ENCODE results near the gene SH3BP1. TPM values are rescaled to one million over a fixed set of nuclear protein-coding genes. Genes with fewer than 3 reads are reported as not detected.
A peak's percentile ranks its signal among the peaks of the same experiment; 100 is the strongest.
"Not testable (repeated sequence)": the region's sequence is repeated elsewhere in the genome, so short reads cannot be mapped to it uniquely, and the experiment has no call there.

The SH3BP1 gene
- total RNA-seq, 5 donors from 2014 or later (not counting 1 experiment from before 2014, with no cell fraction given), result 91.3 to 111 (median 93.6) TPM

DNA sequence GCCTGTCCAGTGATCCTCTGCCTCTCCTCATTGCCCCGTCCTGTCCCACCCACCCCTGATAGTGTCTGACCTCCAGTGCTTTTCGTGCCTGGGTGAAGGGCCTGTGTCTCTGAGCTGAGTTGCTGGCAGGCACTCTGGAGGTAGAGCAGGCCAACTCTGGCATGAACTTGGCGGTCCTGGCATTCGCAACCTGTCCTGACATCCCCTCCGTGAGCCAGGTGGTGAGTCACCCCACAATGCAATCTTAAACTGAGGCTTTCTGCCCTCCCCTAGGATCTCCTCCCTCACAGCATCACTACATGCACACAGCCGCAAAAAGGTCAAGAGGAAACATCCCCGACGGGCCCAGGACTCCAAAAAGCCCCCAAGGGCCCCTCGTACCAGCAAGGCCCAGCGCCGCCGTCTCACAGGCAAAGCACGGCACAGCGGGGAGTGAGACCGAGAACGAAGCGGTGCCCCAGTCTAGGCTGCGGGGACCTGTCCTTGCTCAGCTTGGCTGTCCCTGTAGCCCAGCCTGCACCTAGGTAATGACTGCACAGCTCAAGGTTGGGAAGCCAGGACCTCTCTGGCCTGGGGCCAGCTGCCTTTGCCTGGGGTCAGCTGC is 51.5 kb downstream of the SH3BP1 start:
- Mint-ChIP-seq H3K4me3 (no peak overlapping the region), H3K9me3 (no peaks in the 10 kb centered on the region), H3K36me3 (peaks cover 39% of the 10 kb centered on the region), H3K27ac (no peak overlapping the region), H3K27me3 (no peaks in the 10 kb centered on the region), H3K4me1 (peaks cover 28 to 32% (median 28%) of the 10 kb centered on the region in 3 donors)
- Histone ChIP-seq H3K4me1 (ENCODE audit: control insufficient read depth in 1 of 2, extremely low read depth in 1 of 2, insufficient read depth in 2 of 2, low read length in 2 of 2) (peaks cover 15 to 36% of the 10 kb centered on the region in 2 experiments), H3K27me3 (replicated peaks in 1 of 2; ENCODE audit: control insufficient read depth in 2 of 2, extremely low read depth in 1 of 2, insufficient read depth in 2 of 2, low read length in 1 of 2) (no peaks in the 10 kb centered on the region), H3K4me3 (ENCODE audit: control insufficient read depth in 1 of 2, extremely low read depth in 1 of 2, low read length in 1 of 2) (no peak overlapping the region), H3K36me3 (ENCODE audit: control insufficient read depth in 2 of 2, extremely low read depth in 1 of 2, insufficient read depth in 1 of 2, low read length in 1 of 2) (peaks cover 15 to 54% of the 10 kb centered on the region in 2 donors), H3K27ac (ENCODE audit: low read length) (no peak overlapping the region), H3K9me3 (no peaks in the 10 kb centered on the region)
- CTCF ChIA-PET, result interaction anchor here in 1 of 2 donors (0.5 kb wide), 1 partner anchor 12 kb away, joined by 3 read pairs; no protein-coding TSS in a partner anchor
- POLR2A ChIA-PET, result no interaction called here
- DNase-seq (no peak), ATAC-seq (replicated peaks in 1 of 4) (no peak)
- 98% methylated on average over 17 of the region's 18 CpGs for WGBS (ENCODE audit: insufficient coverage)

DNA sequence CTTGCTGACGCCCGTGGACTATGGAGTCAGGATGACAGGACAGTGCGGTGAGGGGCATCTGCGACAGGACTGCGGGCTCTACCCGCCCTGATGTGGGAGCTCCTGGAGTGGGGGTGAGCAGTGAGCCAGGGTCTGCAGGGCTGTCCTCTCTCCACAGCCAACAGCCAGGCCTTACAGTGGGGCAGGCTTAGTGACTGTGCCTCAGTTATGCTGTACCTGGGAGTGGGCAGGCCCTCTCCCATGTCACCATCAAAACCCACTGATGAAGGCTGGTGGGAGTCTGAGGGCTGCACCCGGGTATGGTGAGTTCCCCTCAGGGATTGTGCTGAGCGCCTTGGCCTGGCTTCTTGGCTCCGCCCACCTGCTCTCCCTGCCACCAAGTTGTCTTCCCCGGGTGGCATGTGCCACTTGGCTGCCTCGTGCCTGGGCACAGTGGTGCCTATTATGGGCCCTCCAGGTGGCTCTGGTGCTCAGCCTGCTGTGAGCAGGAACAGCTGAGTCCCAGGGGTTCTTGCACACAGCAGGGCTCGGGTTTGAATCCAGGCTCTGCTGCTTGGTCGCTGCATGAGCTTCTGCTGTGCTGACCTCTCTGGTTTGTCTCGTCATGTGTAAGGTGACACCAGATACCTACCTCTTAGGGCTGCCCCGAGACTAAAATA is 53.3 kb downstream of the SH3BP1 start:
- Histone ChIP-seq H3K4me1 (ENCODE audit: control insufficient read depth in 1 of 2, extremely low read depth in 1 of 2, insufficient read depth in 2 of 2, low read length in 2 of 2) (peaks cover 13 to 32% of the 10 kb centered on the region in 2 experiments), H3K27ac (ENCODE audit: low read length) (no peak overlapping the region), H3K4me3 (ENCODE audit: control insufficient read depth in 1 of 2, extremely low read depth in 1 of 2, low read length in 1 of 2) (no peak overlapping the region), H3K9me3 (no peaks in the 10 kb centered on the region), H3K36me3 (ENCODE audit: control insufficient read depth in 2 of 2, extremely low read depth in 1 of 2, insufficient read depth in 1 of 2, low read length in 1 of 2) (peaks cover 15 to 54% of the 10 kb centered on the region in 2 donors), H3K27me3 (replicated peaks in 1 of 2; ENCODE audit: control insufficient read depth in 2 of 2, extremely low read depth in 1 of 2, insufficient read depth in 2 of 2, low read length in 1 of 2) (peaks cover 0 to 5% of the 10 kb centered on the region in 2 experiments)
- ChIA-PET CTCF (no interaction called here), POLR2A (interaction anchor here in 1 of 2 donors (0.6 kb wide), 1 partner anchor 97 kb away, joined by 4 read pairs; no protein-coding TSS in a partner anchor)
- 95% methylated on average over 8 of the region's 15 CpGs for WGBS (ENCODE audit: insufficient coverage)
- ATAC-seq (replicated peaks in 1 of 4) (no peak), DNase-seq (no peak)
- no peaks in the 10 kb centered on the region for H3K27me3 Mint-ChIP-seq
- H3K9me3 Mint-ChIP-seq, result no peaks in the 10 kb centered on the region
- no peak overlapping the region for H3K4me3 Mint-ChIP-seq
- H3K4me1 Mint-ChIP-seq, result peaks cover 23 to 27% (median 24%) of the 10 kb centered on the region in 3 donors
- peaks cover 38% of the 10 kb centered on the region for H3K36me3 Mint-ChIP-seq
- no peak overlapping the region for H3K27ac Mint-ChIP-seq

GRCh38 chr22:37694131-37694530 is 54.7 kb downstream of the SH3BP1 start:
- H3K27me3 Mint-ChIP-seq; H3K27ac ChIP-seq (ENCODE audit: low read length); H3K9me3 ChIP-seq; H3K27me3 ChIP-seq (replicated peaks in 1 of 2; ENCODE audit: control insufficient read depth in 2 of 2, extremely low read depth in 1 of 2, insufficient read depth in 2 of 2, low read length in 1 of 2); ATAC-seq (replicated peaks in 1 of 4); POLR2A ChIA-PET; DNase-seq; H3K4me3 Mint-ChIP-seq; H3K27ac Mint-ChIP-seq; H3K9me3 Mint-ChIP-seq; H3K4me3 ChIP-seq (ENCODE audit: control insufficient read depth in 1 of 2, extremely low read depth in 1 of 2, low read length in 1 of 2): not testable (repeated sequence)
- H3K36me3 Mint-ChIP-seq, result peaks cover 28% of the 10 kb centered on the region
- CTCF ChIA-PET, result interaction anchor here (0.6 to 0.7 kb wide), 4 partner anchors 9 to 999 kb away, joined by 3 to 9 read pairs (median 6); no protein-coding TSS in a partner anchor
- Histone ChIP-seq H3K36me3 (ENCODE audit: control insufficient read depth in 2 of 2, extremely low read depth in 1 of 2, insufficient read depth in 1 of 2, low read length in 1 of 2) (peaks cover 15 to 42% of the 10 kb centered on the region in 2 donors), H3K4me1 (ENCODE audit: control insufficient read depth in 1 of 2, extremely low read depth in 1 of 2, insufficient read depth in 2 of 2, low read length in 2 of 2) (peaks cover 13 to 20% of the 10 kb centered on the region in 2 experiments)
- H3K4me1 Mint-ChIP-seq, result peaks cover 14 to 19% (median 18%) of the 10 kb centered on the region in 3 donors
- WGBS (ENCODE audit: insufficient coverage), result 94% methylated on average over 3 of the region's 7 CpGs

GRCh38 chr22:37696260-37696656 is 56.8 kb downstream of the SH3BP1 start:
- ATAC-seq (replicated peaks in 1 of 4), result peak in 2 of 4 experiments; percentile 7 to 11
- H3K9me3 Mint-ChIP-seq; H3K27me3 ChIP-seq (replicated peaks in 1 of 2; ENCODE audit: control insufficient read depth in 2 of 2, extremely low read depth in 1 of 2, insufficient read depth in 2 of 2, low read length in 1 of 2); H3K27ac ChIP-seq (ENCODE audit: low read length); H3K27me3 Mint-ChIP-seq; POLR2A ChIA-PET; DNase-seq; H3K9me3 ChIP-seq: not testable (repeated sequence)
- Mint-ChIP-seq H3K4me3 (peak overlapping the region in 2 of 3 donors; percentile 17 to 64), H3K27ac (peak overlapping the region; percentile 5 to 66), H3K36me3 (peaks cover 19% of the 10 kb centered on the region), H3K4me1 (peaks cover 14 to 19% (median 16%) of the 10 kb centered on the region in 3 donors)
- H3K4me3 ChIP-seq (ENCODE audit: control insufficient read depth in 1 of 2, extremely low read depth in 1 of 2, low read length in 1 of 2), result peak overlapping the region in 1 of 2 donors; percentile 7
- H3K4me1 ChIP-seq (ENCODE audit: control insufficient read depth in 1 of 2, extremely low read depth in 1 of 2, insufficient read depth in 2 of 2, low read length in 2 of 2), result peaks cover 13 to 20% of the 10 kb centered on the region in 2 experiments
- CTCF ChIA-PET, result interaction anchor here in 1 of 2 donors (1.1 to 2.5 kb wide), 3 partner anchors 53 to 167 kb away, joined by 3 to 7 read pairs (median 7); no protein-coding TSS in a partner anchor
- WGBS (ENCODE audit: insufficient coverage), result 25% methylated on average over 4 of the region's 13 CpGs
- peaks cover 2 to 27% of the 10 kb centered on the region in 2 donors for H3K36me3 ChIP-seq (ENCODE audit: control insufficient read depth in 2 of 2, extremely low read depth in 1 of 2, insufficient read depth in 1 of 2, low read length in 1 of 2)

- POLR2A ChIA-PET, result no interaction called here
These were observed 57.4 kb downstream of the SH3BP1 start, which contains the start of gene TRIOBP for GRCh38 chr22:37696657-37697537. TRIOBP (plus strand) TSS chr22:37697048; CDS start chr22:37701366, 4,318 bp downstream.

More at GRCh38 chr22:37696657-37697537, 57.4 kb downstream of the SH3BP1 start, which contains the start of gene TRIOBP:
- Mint-ChIP-seq H3K27ac (peak within 1 kb of the TSS; percentile 46 to 66), H3K36me3 (peaks cover 19% of the 10 kb centered on the region), H3K4me1 (peaks cover 14 to 19% (median 16%) of the 10 kb centered on the region in 3 donors), H3K4me3 (peak within 1 kb of the TSS in 2 of 3 donors; percentile 17 to 64), H3K27me3 (no peaks in the 10 kb centered on the region), H3K9me3 (no peaks in the 10 kb centered on the region)
- H3K4me1 ChIP-seq (ENCODE audit: control insufficient read depth in 1 of 2, extremely low read depth in 1 of 2, insufficient read depth in 2 of 2, low read length in 2 of 2), result peaks cover 13 to 20% of the 10 kb centered on the region in 2 experiments
- ATAC-seq (replicated peaks in 1 of 4) (peak; percentile 96 to 98 (median 98)), DNase-seq (peak; percentile 44 to 95 (median 86))
- H3K9me3 ChIP-seq, result no peaks in the 10 kb centered on the region
- peak within 1 kb of the TSS in 1 of 2 donors; percentile 7 for H3K4me3 ChIP-seq (ENCODE audit: control insufficient read depth in 1 of 2, extremely low read depth in 1 of 2, low read length in 1 of 2)
- CTCF ChIA-PET, result interaction anchor here (0.7 to 2.5 kb wide), 3 partner anchors 54 to 166 kb away, joined by 3 to 7 read pairs (median 7); no protein-coding TSS in a partner anchor
- 37% methylated on average over 24 of the region's 39 CpGs for WGBS (ENCODE audit: insufficient coverage)
- peaks cover 0 to 5% of the 10 kb centered on the region in 2 experiments for H3K27me3 ChIP-seq (replicated peaks in 1 of 2; ENCODE audit: control insufficient read depth in 2 of 2, extremely low read depth in 1 of 2, insufficient read depth in 2 of 2, low read length in 1 of 2)
- H3K27ac ChIP-seq (ENCODE audit: low read length), result no peak within 1 kb of the TSS
- peaks cover 0 to 20% of the 10 kb centered on the region in 2 donors for H3K36me3 ChIP-seq (ENCODE audit: control insufficient read depth in 2 of 2, extremely low read depth in 1 of 2, insufficient read depth in 1 of 2, low read length in 1 of 2)

All from T-cell (primary cell).